AG10803 (cell line): ENCODE data around the gene DSCAML1.

Source experiments
- DNase-seq: peaks from one replicate; pipeline ENCODE4 v3.0.0; 2010; ENCODE audit warnings: low read depth
- H3K4me3 ChIP-seq: 2 replicates; pipeline ENCODE4 v1.5.1; 2011; ENCODE audit warnings: mild to moderate bottlenecking, low read length, control low read depth
- CTCF ChIP-seq: conservative IDR thresholded peaks from 2 replicates; pipeline ENCODE4 v1.5.1; 2011; ENCODE audit warnings: mild to moderate bottlenecking, low read length, control low read depth, inconsistent platforms

The DSCAML1 gene

GRCh38 chr11:117518455-117518854 is 278.6 kb downstream of the DSCAML1 start:
- TF ChIP-seq CTCF = no peak
- no peak overlapping the region for H3K4me3 ChIP-seq
- DNase-seq = no peak

GRCh38 chr11:117517097-117517496 is 279.9 kb downstream of the DSCAML1 start:
- TF ChIP-seq CTCF = no peak
- DNase-seq = no peak
- H3K4me3 ChIP-seq = no peak overlapping the region

- DNase-seq = no peak
These were observed 280.9 kb downstream of the DSCAML1 start for GRCh38 chr11:117515892-117516787.

GRCh38 chr11:117514256-117514655 is 282.8 kb downstream of the DSCAML1 start:
- no peak overlapping the region for H3K4me3 ChIP-seq
- no peak for TF ChIP-seq CTCF
- no peak for DNase-seq

More at GRCh38 chr11:117515892-117516787, 280.9 kb downstream of the DSCAML1 start:
- TF ChIP-seq CTCF = no peak
- no peak overlapping the region for H3K4me3 ChIP-seq

GRCh38 chr11:117513666-117514065 is 283.4 kb downstream of the DSCAML1 start:
- TF ChIP-seq CTCF = no peak
- DNase-seq = no peak
- no peak overlapping the region for H3K4me3 ChIP-seq

GRCh38 chr11:117511931-117512539 is 285.0 kb downstream of the DSCAML1 start:
- no peak for DNase-seq
- no peak for TF ChIP-seq CTCF
- H3K4me3 ChIP-seq = no peak overlapping the region
